NCI-H69 (cell line): ENCODE results near the gene SLIT3.

Experiments
- DNase-seq: peaks from one replicate; lab custom pipeline; 2025; lab: John Stamatoyannopoulos, UW

The SLIT3 gene

DNA sequence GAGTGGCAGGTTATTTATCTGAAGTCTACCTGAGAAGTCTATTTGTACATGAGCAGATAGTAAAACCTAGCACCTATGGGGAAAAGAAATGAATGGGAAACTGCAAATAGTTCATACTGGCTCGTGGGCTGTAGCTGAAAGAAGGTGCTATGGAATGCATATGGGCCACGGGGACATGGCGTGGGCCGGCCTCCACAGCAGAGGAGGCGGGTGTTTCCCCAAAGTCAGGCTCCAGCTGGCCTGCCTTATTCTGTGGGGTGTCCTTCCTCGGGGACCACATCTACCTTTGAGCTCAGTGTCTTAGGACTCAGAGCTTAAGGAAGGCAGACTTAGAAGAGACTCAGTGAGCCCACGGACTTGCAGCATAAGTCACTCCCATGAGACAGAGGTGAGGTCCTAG is 371.3 kb downstream of the SLIT3 start:
- no peak for DNase-seq

GRCh38 chr5:168925160-168925559 is 375.8 kb downstream of the SLIT3 start:
- DNase-seq: no peak

- DNase-seq: no peak
These were observed 379.6 kb downstream of the SLIT3 start for GRCh38 chr5:168921147-168921866.

GRCh38 chr5:168920019-168920810 is 380.7 kb downstream of the SLIT3 start:
- no peak for DNase-seq

- no peak for DNase-seq
These were observed 382.9 kb downstream of the SLIT3 start for GRCh38 chr5:168917947-168918600.

DNA sequence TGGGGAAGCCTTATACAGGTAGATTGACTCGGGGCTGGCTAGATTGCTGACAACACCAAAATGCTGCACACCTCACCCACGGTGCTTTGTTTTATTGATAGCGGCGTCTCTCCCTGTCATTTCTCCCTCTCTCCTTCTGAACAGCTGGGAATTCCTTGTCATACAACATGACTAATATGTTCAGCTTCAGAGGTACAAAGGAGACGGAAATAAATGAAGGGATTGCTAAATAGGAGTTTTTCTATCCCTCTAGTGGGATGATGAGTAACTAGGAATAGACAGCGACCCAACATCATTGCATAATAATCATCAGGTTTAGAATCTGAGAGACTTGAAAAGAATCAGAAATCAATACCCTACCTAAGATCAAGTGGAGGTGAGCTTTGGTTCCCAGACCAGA is 384.1 kb downstream of the SLIT3 start:
- no peak for DNase-seq

- DNase-seq: peak; percentile 9
These were observed 384.7 kb downstream of the SLIT3 start for GRCh38 chr5:168916266-168916665.

DNA sequence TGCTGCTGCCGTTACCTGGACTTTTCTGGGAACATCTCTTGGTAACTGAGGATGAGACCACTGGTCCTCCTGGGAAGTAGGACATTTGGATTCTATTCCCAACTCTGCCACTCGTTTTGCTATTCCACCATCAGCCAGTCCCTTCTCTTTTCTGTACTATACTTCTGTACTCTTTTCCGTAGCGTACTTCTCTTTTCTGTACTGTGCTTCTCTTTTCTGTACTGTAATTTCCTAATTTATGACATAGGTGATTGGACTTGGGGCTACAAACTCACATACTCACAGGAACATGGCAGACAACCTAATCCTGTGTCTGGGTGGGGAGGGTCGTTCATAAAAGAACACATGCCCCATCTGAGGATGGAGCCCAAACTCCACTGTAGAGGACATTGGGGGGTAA is 386.4 kb downstream of the SLIT3 start:
- no peak for DNase-seq

DNA sequence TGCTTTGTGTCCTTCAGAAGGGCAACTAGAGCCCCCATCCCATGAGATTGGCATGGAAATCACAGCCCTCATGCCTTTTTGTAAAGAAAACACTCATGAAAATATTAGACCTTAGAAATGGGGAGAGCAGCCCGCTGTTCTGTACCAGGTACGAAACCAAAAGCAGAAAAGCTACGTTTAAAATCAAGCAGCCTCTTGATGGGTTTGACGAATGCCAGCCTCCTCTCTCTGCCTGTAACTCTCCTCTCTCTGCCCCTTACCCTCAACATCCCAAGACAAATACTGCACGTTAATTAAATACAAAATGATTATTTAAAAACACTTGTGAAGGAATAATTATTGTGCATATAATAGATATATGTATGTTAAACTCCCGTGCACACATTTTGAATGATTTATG is 390.1 kb downstream of the SLIT3 start:
- no peak for DNase-seq

DNA sequence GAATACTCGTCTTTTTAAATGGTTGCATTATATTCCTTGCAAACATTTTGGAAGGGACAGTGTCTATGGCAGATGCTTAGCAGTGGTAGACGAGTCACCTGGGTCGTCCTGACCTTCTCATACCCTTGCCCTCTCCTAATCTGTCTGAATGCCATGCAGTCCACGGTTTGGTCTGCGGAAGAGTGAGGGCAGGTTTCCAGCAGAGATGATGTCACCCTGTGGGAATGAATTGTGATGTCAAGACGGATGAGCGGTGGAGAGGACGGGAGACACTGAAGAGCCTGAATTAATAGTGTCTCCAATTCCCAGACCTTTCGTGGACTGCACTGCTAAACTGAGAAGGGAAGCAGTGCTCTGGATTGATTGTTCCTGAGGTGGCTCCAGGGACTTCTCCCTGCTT is 392.7 kb downstream of the SLIT3 start:
- no peak for DNase-seq

GRCh38 chr5:168903061-168903460 is 397.9 kb downstream of the SLIT3 start:
- no peak for DNase-seq

DNA sequence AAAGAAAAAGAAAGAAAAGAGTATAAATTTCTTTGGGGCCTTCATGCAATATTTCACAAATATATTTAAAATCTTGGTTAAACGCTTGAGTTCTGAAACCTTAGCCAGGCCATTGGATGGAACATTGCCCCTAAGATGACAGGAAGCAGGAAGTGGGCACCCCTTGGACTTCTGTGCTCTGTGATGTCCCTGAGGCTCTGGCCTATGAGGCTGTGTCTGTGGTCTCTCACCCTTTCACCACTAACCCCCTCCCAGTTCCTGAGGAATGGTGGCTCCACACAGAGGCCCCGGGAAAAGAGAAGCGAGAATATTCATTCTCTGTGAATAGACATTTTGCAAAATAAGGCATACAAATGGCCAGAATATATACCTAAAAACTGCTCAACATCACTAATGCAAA is 401.3 kb downstream of the SLIT3 start:
- DNase-seq: no peak

DNA sequence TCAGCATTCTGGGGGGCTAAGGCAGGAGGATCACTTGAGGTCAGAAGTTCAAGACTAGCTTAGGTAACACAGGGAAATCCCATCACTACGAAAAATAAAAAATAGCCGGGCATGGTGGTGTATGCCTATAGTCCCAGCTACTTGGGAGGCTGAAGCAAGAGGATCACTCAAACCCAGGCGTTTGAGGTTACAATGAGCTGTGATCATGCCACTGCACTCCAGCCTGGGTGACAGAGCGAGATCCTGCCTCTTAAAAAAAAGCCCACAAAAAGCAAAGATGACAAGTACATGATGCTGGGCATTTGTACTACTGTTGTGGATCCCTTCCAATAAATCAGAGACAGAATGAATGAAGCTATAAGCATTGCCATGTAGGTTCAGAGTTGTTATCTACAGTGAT is 401.7 kb downstream of the SLIT3 start:
- no peak for DNase-seq

DNA sequence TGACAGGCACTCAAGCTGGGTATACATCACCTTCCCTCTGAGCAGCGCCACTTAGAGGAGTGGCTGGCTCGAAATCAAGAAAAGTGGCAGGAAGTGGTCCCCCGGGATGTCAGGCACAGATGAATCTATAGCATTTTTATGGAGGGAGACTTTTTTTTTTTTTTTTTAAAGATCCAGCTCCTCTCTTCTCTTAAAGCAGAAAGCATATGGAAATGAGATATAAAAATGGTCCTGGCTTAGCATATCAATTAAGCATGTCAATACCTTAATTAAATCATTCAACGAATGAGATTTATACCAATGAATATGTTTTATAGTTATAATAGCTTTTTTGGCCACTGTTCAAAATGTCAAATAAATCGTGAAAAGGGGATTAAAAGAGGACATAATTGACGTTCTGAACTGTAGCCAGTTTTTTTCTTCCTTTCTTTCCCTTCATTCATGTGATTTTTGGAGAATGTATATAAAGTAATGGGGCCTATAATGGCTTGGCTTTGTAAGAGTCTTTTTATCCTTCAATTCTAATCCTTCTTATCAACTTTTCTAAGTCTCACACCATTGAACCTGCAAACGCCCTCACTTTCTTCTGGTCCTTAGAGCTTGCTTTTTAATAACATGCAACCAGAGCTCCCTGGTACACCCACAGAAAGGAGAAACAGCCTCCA is 402.6 kb downstream of the SLIT3 start:
- DNase-seq: peak; percentile 91

GRCh38 chr5:168897387-168898122 is 403.4 kb downstream of the SLIT3 start:
- DNase-seq: peak; percentile 16

GRCh38 chr5:168895295-168896071 is 405.5 kb downstream of the SLIT3 start:
- DNase-seq: no peak

DNA sequence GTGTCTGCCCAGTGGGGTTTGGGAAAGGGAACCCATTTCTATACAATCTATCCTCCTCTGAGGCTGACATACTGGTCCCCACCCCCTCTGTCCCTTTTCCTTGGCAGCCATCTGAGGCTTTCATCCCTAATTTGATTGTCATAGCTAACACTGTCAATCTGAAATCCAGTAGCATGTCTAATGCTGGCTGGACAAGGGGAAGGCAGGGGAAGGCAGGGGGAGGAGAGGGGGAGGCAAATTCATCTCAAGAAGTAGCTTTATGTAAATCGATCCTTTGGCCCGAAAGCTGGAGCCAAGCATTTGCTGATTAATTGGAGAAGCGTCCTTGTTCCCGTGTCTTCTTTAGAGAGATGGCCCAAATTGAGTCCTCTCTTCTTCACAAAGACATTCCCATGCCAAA is 407.7 kb downstream of the SLIT3 start:
- DNase-seq: no peak

DNA sequence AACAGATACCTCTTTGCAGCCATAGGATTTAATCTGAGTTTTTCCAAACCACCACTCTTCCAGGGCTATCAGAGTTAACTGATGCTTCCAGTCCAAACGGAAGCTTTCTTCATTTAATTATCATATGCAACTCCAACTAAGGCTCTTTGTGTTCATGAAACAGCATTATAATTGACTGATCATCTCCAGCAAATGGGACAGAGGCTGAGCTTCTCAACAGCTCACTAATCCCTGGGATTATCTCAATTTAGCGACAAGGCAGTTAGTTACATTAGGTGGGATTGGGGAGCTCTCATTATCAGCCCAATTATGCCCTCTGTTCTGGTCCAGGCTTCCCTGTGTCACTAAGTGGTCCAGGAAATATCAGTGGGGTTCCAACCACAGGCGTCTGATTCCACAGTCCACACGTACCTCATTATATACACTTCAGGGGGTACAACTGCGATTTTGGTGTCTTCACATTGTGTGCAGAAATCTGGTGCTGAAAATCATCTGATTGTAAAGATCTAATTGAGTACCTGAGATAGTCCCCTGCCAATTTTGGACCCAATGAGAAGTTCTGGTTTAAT is 408.2 kb downstream of the SLIT3 start:
- no peak for DNase-seq

GRCh38 chr5:168890816-168891812 is 409.8 kb downstream of the SLIT3 start:
- peak; percentile 8 for DNase-seq
